SKM-1 (cell line): ENCODE results near the gene BCAP29.

Experiments used
- DNase-seq: peaks from one replicate; lab custom pipeline; 2025; ENCODE audit not compliant: unreplicated experiment; lab: John Stamatoyannopoulos, UW

The BCAP29 gene

GRCh38 chr7:107581387-107582013, 1.5 kb downstream of the BCAP29 start:
- DNase-seq, result no peak

GRCh38 chr7:107582875-107583274, 2.8 kb downstream of the BCAP29 start:
- DNase-seq, result no peak

- no peak for DNase-seq
Observed at GRCh38 chr7:107584716-107585115, 4.7 kb downstream of the BCAP29 start.

- DNase-seq, result no peak
Observed at GRCh38 chr7:107588529-107589130, 8.6 kb downstream of the BCAP29 start.

- no peak for DNase-seq
Observed at GRCh38 chr7:107591421-107591820, 11.4 kb downstream of the BCAP29 start.

GRCh38 chr7:107592361-107593024, 12.4 kb downstream of the BCAP29 start:
- no peak for DNase-seq

- DNase-seq, result no peak
Observed at GRCh38 chr7:107593025-107593410, 13.0 kb downstream of the BCAP29 start.

- DNase-seq, result no peak
Observed at GRCh38 chr7:107594961-107595737, 15.1 kb downstream of the BCAP29 start.

GRCh38 chr7:107596881-107597581, 17.0 kb downstream of the BCAP29 start:
- no peak for DNase-seq

GRCh38 chr7:107597582-107597916, 17.5 kb downstream of the BCAP29 start:
- DNase-seq, result no peak

GRCh38 chr7:107597953-107598352, 17.9 kb downstream of the BCAP29 start:
- no peak for DNase-seq

- no peak for DNase-seq
Observed at GRCh38 chr7:107599262-107599661, 19.2 kb downstream of the BCAP29 start.

- DNase-seq, result no peak
Observed at GRCh38 chr7:107600816-107601215, 20.8 kb downstream of the BCAP29 start.

- no peak for DNase-seq
Observed at GRCh38 chr7:107605218-107605815, 25.3 kb downstream of the BCAP29 start.

- DNase-seq, result no peak
Observed at GRCh38 chr7:107606303-107606702, 26.3 kb downstream of the BCAP29 start.

GRCh38 chr7:107609811-107610261, 29.8 kb downstream of the BCAP29 start:
- no peak for DNase-seq

GRCh38 chr7:107610323-107610722, 30.3 kb downstream of the BCAP29 start:
- no peak for DNase-seq

GRCh38 chr7:107613439-107613838, 33.4 kb downstream of the BCAP29 start:
- DNase-seq, result no peak

- DNase-seq, result no peak
Observed at GRCh38 chr7:107613948-107614347, 33.9 kb downstream of the BCAP29 start.

GRCh38 chr7:107614425-107614824, 34.4 kb downstream of the BCAP29 start:
- no peak for DNase-seq
